HG02885 (cell line): Measurements from ENCODE around the gene TCP1.
"Not testable (repeated sequence)": the region's sequence is repeated elsewhere in the genome, so short reads cannot be mapped to it uniquely, and the experiment has no call there.

Source experiments
- ATAC-seq: cut with Tn5 transposase; IDR thresholded peaks from one replicate; pipeline ENCODE4 v1.9.1; 2021; ENCODE audit warnings: mild to moderate bottlenecking; ENCODE audit not compliant: unreplicated experiment, poor library complexity

TCP1 gene

GRCh38 chr6:159748127-159748526 is 41.3 kb downstream of the TCP1 start:
- ATAC-seq: not testable (repeated sequence)

- ATAC-seq: no peak
These were observed 42.6 kb downstream of the TCP1 start for GRCh38 chr6:159746759-159747158.

GRCh38 chr6:159745081-159745480 is 44.3 kb downstream of the TCP1 start:
- no peak for ATAC-seq

GRCh38 chr6:159742165-159742564 is 47.2 kb downstream of the TCP1 start:
- no peak for ATAC-seq

GRCh38 chr6:159739341-159739740 is 50.1 kb downstream of the TCP1 start:
- no peak for ATAC-seq

- ATAC-seq: no peak
These were observed 52.5 kb downstream of the TCP1 start for GRCh38 chr6:159736908-159737307.

- ATAC-seq: not testable (repeated sequence)
These were observed 56.0 kb downstream of the TCP1 start for GRCh38 chr6:159733395-159733794.

GRCh38 chr6:159732550-159732949 is 56.9 kb downstream of the TCP1 start:
- ATAC-seq: not testable (repeated sequence)

GRCh38 chr6:159730332-159730676 is 59.1 kb downstream of the TCP1 start:
- no peak for ATAC-seq

- ATAC-seq: peak; percentile 13
These were observed 59.6 kb downstream of the TCP1 start for GRCh38 chr6:159729598-159730331.

- no peak for ATAC-seq
These were observed 60.9 kb downstream of the TCP1 start for GRCh38 chr6:159728531-159728964.
